22Rv1 (cell line): ENCODE measurements around the gene CELF2.

ENCODE experiments used
- ZFX ChIP-seq: fragments of 450-650 bp; IDR thresholded peaks from 2 replicates; pipeline ENCODE4 v1.6.1; 2017; ENCODE audit warnings: antibody characterized with exemption, borderline replicate concordance
- TF ChIP-seq, protein P1 (sequence below): fragments of 450-650 bp; IDR thresholded peaks from 2 replicates; pipeline ENCODE4 v1.5.1; 2017; ENCODE audit warnings: mild to moderate bottlenecking

DNA sequence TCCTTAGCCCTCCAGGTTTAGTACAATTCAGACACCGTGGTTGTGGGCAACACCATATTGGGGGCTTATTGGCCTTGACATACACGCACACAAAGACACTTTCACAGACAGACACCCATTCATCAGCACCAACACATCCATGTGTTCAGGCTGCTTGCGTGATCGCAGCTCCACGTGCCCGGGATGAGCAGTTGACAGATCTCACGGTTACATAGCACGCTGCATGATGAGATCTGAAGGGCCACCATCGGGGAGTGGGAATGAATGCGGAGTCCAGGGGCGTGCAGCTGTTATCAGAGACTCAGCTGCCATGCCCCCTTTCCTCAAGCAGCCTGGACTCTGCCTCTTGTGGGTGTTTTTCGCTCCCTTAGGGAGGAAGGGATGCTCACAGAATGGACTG is 308.6 kb downstream of the CELF2 start:
- TF ChIP-seq, protein P1, sequence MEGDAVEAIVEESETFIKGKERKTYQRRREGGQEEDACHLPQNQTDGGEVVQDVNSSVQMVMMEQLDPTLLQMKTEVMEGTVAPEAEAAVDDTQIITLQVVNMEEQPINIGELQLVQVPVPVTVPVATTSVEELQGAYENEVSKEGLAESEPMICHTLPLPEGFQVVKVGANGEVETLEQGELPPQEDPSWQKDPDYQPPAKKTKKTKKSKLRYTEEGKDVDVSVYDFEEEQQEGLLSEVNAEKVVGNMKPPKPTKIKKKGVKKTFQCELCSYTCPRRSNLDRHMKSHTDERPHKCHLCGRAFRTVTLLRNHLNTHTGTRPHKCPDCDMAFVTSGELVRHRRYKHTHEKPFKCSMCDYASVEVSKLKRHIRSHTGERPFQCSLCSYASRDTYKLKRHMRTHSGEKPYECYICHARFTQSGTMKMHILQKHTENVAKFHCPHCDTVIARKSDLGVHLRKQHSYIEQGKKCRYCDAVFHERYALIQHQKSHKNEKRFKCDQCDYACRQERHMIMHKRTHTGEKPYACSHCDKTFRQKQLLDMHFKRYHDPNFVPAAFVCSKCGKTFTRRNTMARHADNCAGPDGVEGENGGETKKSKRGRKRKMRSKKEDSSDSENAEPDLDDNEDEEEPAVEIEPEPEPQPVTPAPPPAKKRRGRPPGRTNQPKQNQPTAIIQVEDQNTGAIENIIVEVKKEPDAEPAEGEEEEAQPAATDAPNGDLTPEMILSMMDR, result no peak
- no peak for TF ChIP-seq ZFX
